G401.6 (cell line): ENCODE results near the gene RER1.

Experiments used
- FAIRE-seq: peaks from 2 replicates; lab custom pipeline; 2012; peaks lifted over from hg19 to GRCh38; lab: Jason Lieb, UNC

RER1 gene

GRCh38 chr1:2408456-2408855, 16.8 kb downstream of the RER1 start:
- FAIRE-seq: no peak

GRCh38 chr1:2408859-2409276, 17.2 kb downstream of the RER1 start:
- FAIRE-seq: no peak

GRCh38 chr1:2409745-2410144, 18.1 kb downstream of the RER1 start:
- no peak for FAIRE-seq

- FAIRE-seq: no peak
Observed at GRCh38 chr1:2411801-2412394, 20.3 kb downstream of the RER1 start.

GRCh38 chr1:2412395-2412772, 20.7 kb downstream of the RER1 start, which contains the start of gene PEX10:
TSS of gene PEX10 (minus strand) at chr1:2412564. CDS start at chr1:2412502, 62 bp downstream.
- FAIRE-seq: no peak

- no peak for FAIRE-seq
Observed at GRCh38 chr1:2412773-2413494, 21.3 kb downstream of the RER1 start.

- FAIRE-seq: no peak
Observed at GRCh38 chr1:2413495-2414296, 22.1 kb downstream of the RER1 start.

- FAIRE-seq: no peak
Observed at GRCh38 chr1:2414297-2414958, 22.8 kb downstream of the RER1 start.

GRCh38 chr1:2415337-2415736, 23.7 kb downstream of the RER1 start:
- no peak for FAIRE-seq

- no peak for FAIRE-seq
Observed at GRCh38 chr1:2415801-2416208, 24.2 kb downstream of the RER1 start.

- FAIRE-seq: no peak
Observed at GRCh38 chr1:2416403-2416802, 24.8 kb downstream of the RER1 start.

GRCh38 chr1:2417083-2417832, 25.6 kb downstream of the RER1 start:
- FAIRE-seq: no peak

- FAIRE-seq: no peak
Observed at GRCh38 chr1:2417833-2418225, 26.2 kb downstream of the RER1 start.

- no peak for FAIRE-seq
Observed at GRCh38 chr1:2418791-2419320, 27.2 kb downstream of the RER1 start.

- no peak for FAIRE-seq
Observed at GRCh38 chr1:2419416-2419815, 27.8 kb downstream of the RER1 start.

- no peak for FAIRE-seq
Observed at GRCh38 chr1:2422523-2422922, 30.9 kb downstream of the RER1 start.

- no peak for FAIRE-seq
Observed at GRCh38 chr1:2425892-2426291, 34.3 kb downstream of the RER1 start.

GRCh38 chr1:2426540-2426939, 34.9 kb downstream of the RER1 start:
- no peak for FAIRE-seq

- no peak for FAIRE-seq
Observed at GRCh38 chr1:2427051-2427450, 35.4 kb downstream of the RER1 start.

- no peak for FAIRE-seq
Observed at GRCh38 chr1:2427976-2428375, 36.3 kb downstream of the RER1 start.

- no peak for FAIRE-seq
Observed at GRCh38 chr1:2428490-2428889, 36.8 kb downstream of the RER1 start.
